K562 (cell line): Measurements from ENCODE around the gene EIF2S1. TPM values are rescaled to one million over a fixed set of nuclear protein-coding genes. Genes with fewer than 3 reads are reported as not detected.

Experiments used
- C11orf30 ChIP-seq: fragments of 450-650 bp; IDR thresholded peaks from 2 replicates; pipeline ENCODE4 v1.6.1; 2016; ENCODE audit warnings: low read depth, mild to moderate bottlenecking
- CEBPG ChIP-seq, 3 experiments: fragments of 200-800 bp in 1 of 3; sonication (Bioruptor generic) in 1 of 3; sonication (generic) in 1 of 3; formaldehyde crosslinking in 1 of 3; IDR thresholded peaks in 2 of 3; conservative IDR thresholded peaks in 1 of 3; 2 replicates each; pipeline versions ENCODE4 v1.6.1 to v1.8.0; 2016 to 2022; ENCODE audit warnings: missing compliant biosample characterization in 2 of 3, missing genetic modification characterization in 2 of 3, mild to moderate bottlenecking in 1 of 3, missing genetic modification reagents in 1 of 3
- CREB1 ChIP-seq, 2 experiments: sonication (generic) in 1 of 2; formaldehyde crosslinking in 1 of 2; IDR thresholded peaks; 2 replicates each; pipeline versions ENCODE4 v1.6.1 to v1.8.0; 2012 to 2022; ENCODE audit warnings: inconsistent platforms in 1 of 2, mild to moderate bottlenecking in 1 of 2, missing genetic modification reagents in 1 of 2, moderate library complexity in 1 of 2
- CREM ChIP-seq: IDR thresholded peaks from 2 replicates; pipeline ENCODE4 v1.6.1; 2014; ENCODE audit warnings: antibody characterized with exemption, low read depth
- DMBX1 ChIP-seq: fragments of 250-450 bp; sonication (Bioruptor Pico); IDR thresholded peaks from 2 replicates; pipeline ENCODE4 v1.8.0; 2022; ENCODE audit warnings: inconsistent platforms, mild to moderate bottlenecking, moderate library complexity, borderline replicate concordance
- FOXK2 ChIP-seq, 2 experiments: fragments of 450-650 bp; IDR thresholded peaks in 1 of 2; conservative IDR thresholded peaks in 1 of 2; 2 replicates each; pipeline ENCODE4 v1.6.1; 2016; ENCODE audit warnings: low read depth in 2 of 2, mild to moderate bottlenecking in 1 of 2
- GABPB2 ChIP-seq: fragments of 250-450 bp; sonication (Bioruptor Pico); conservative IDR thresholded peaks from 2 replicates; pipeline ENCODE4 v1.5.1; 2021; ENCODE audit warnings: mild to moderate bottlenecking
- KDM5B ChIP-seq: fragments of 200-600 bp; sonication (generic); IDR thresholded peaks from 2 replicates; pipeline ENCODE4 v1.6.1; 2012; ENCODE audit warnings: low read depth, mild to moderate bottlenecking, moderate library complexity, low read length, control low read depth, inconsistent platforms; ENCODE audit not compliant: insufficient replicate concordance
- MAFF ChIP-seq: IDR thresholded peaks from 2 replicates; pipeline ENCODE4 v1.6.1; 2012; ENCODE audit warnings: low read length, improper control_type of control experiment
- MAFK ChIP-seq: IDR thresholded peaks from 2 replicates; pipeline ENCODE4 v1.6.1; 2011; ENCODE audit warnings: low read length, improper control_type of control experiment
- MAZ ChIP-seq, 2 experiments: fragments of 450-650 bp in 1 of 2; sonication (generic) in 1 of 2; formaldehyde crosslinking; IDR thresholded peaks in 1 of 2; conservative IDR thresholded peaks in 1 of 2; 2 replicates each; pipeline versions ENCODE4 v1.4.0 to v1.5.0; 2020; ENCODE audit warnings: mild to moderate bottlenecking in 1 of 2, missing genetic modification reagents in 1 of 2
- MYBL2 ChIP-seq, 2 experiments: fragments of 450-650 bp in 1 of 2; sonication (generic) in 1 of 2; formaldehyde crosslinking in 1 of 2; IDR thresholded peaks; 2 replicates each; pipeline versions ENCODE4 v1.6.1 to v1.8.1; 2017 to 2022; ENCODE audit warnings: borderline replicate concordance in 1 of 2, inconsistent platforms in 1 of 2, low read depth in 1 of 2, mild to moderate bottlenecking in 1 of 2, missing genetic modification reagents in 1 of 2, moderate library complexity in 1 of 2
- NR0B1 ChIP-seq: fragments of 450-650 bp; IDR thresholded peaks from one replicate; pipeline ENCODE4 v1.6.1; 2018; ENCODE audit warnings: mild to moderate bottlenecking, moderate library complexity; ENCODE audit not compliant: partially characterized antibody
- PHF21A ChIP-seq: fragments of 450-650 bp; IDR thresholded peaks from 2 replicates; pipeline ENCODE4 v1.6.1; 2017; ENCODE audit warnings: low read depth, borderline replicate concordance
- PKNOX1 ChIP-seq: fragments of 450-650 bp; IDR thresholded peaks from 2 replicates; pipeline ENCODE4 v1.6.1; 2016
- RAD21 ChIP-seq, 2 experiments: fragments of 250-450 bp in 1 of 2; fragments of 450-650 bp in 1 of 2; sonication (Bioruptor Pico) in 1 of 2; formaldehyde crosslinking in 1 of 2; IDR thresholded peaks in 1 of 2; conservative IDR thresholded peaks in 1 of 2; 2 replicates each; pipeline versions ENCODE4 v1.4.0 to v1.8.0; 2020 to 2022; ENCODE audit warnings: mild to moderate bottlenecking in 2 of 2, moderate library complexity in 1 of 2
- TAF9B ChIP-seq: fragments of 450-650 bp; IDR thresholded peaks from 2 replicates; pipeline ENCODE4 v1.6.1; 2018; ENCODE audit warnings: mild to moderate bottlenecking; ENCODE audit not compliant: partially characterized antibody
- WHSC1 ChIP-seq: IDR thresholded peaks from one replicate; pipeline ENCODE4 v1.6.1; 2012; ENCODE audit warnings: low read length, control low read depth, inconsistent platforms
- ZNF12 ChIP-seq: sonication (generic); formaldehyde crosslinking; IDR thresholded peaks from 2 replicates; pipeline ENCODE4 v1.4.0; 2020; ENCODE audit warnings: mild to moderate bottlenecking, missing genetic modification reagents
- ZNF449 ChIP-seq: fragments of 250-450 bp; sonication (Bioruptor Pico); IDR thresholded peaks from 2 replicates; pipeline ENCODE4 v1.8.0; 2022; ENCODE audit warnings: moderate library complexity, mild to moderate bottlenecking, inconsistent platforms
- ZZZ3 ChIP-seq: fragments of 450-650 bp; IDR thresholded peaks from 2 replicates; pipeline ENCODE4 v1.6.1; 2016; ENCODE audit warnings: antibody characterized with exemption, mild to moderate bottlenecking, moderate library complexity
- polyA plus RNA-seq, 8 experiments: library from polyadenylated mRNA; depleted of rRNA in 4 of 8; stranded (reverse) in 5 of 8; unstranded in 3 of 8; fragments of >200 nt; fragmentation: Nextera tagmentation in 2 of 8; fragmentation: Illumina TruSeq in 1 of 8; extraction: Ambion mirVana in 2 of 8; extraction: Trizol in 1 of 8; gene quantifications; 2 replicates each; pipeline versions ENCODE4 v1.2.1 to v1.2.3, GENCODE V29; 2011 to 2014; ENCODE audit warnings: inconsistent platforms in 1 of 8, missing spikeins in 1 of 8
- total RNA-seq, 7 experiments: library from RNA; depleted of rRNA in 6 of 7; stranded (reverse); fragments of >200 nt in 6 of 7; fragmentation: Illumina TruSeq in 2 of 7; extraction: Trizol in 2 of 7; gene quantifications; 2 replicates each; pipeline versions ENCODE4 v1.2.1 to v1.2.3, GENCODE V29; 2011 to 2021; ENCODE audit warnings: low replicate concordance in 1 of 7

Gene EIF2S1
- total and polyA plus RNA-seq, 9 of the 15 experiments (the other 6 are each of a cell fraction or from before 2014, with no cell fraction given): 216 to 1,018 (median 332) TPM

GRCh38 chr14:67421356-67422224 lies 61.5 kb downstream of the EIF2S1 start (continued):
- TF ChIP-seq FOXK2 (conservative IDR thresholded peaks at IDR 0.05 in 1 of 2, IDR thresholded peaks at IDR 0.05 in 1 of 2; ENCODE audit: low read depth in 2 of 2) (no peak), GABPB2 (CRISPR knock-in tag) (no peak), MAFF (peak; percentile 68), TAF9B (no peak), RAD21 (CRISPR knock-in tag; conservative IDR thresholded peaks at IDR 0.05 in 1 of 2, IDR thresholded peaks at IDR 0.05 in 1 of 2) (peak in 1 of 2 experiments; percentile 32; a peak in 2 of 4 replicates), KDM5B (no peak), ZNF12 (CRISPR knock-in tag) (no peak), NR0B1 (no peak), WHSC1 (no peak), CREM (0 out of 2 replicates have a peak, but pooled peaks have one; percentile 24), MAFK (peak; percentile 79), CREB1 (IDR thresholded peaks at IDR 0.05) (no peak), CREB1 (CRISPR knock-in tag; IDR thresholded peaks at IDR 0.05) (no peak), PHF21A (no peak), ZZZ3 (no peak), CEBPG (CRISPR knock-in tag; IDR thresholded peaks at IDR 0.05) (peak; percentile 67; the same call in 1 of the 2 replicates), CEBPG (tag; conservative IDR thresholded peaks at IDR 0.05 in 1 of 2, IDR thresholded peaks at IDR 0.05 in 1 of 2) (peak in 1 of 2 experiments; percentile 43; a peak in 1 of 4 replicates), ZNF449 (CRISPR knock-in tag) (no peak), C11orf30 (peak; percentile 86), DMBX1 (peak; percentile 28; the same call in 1 of the 2 replicates), PKNOX1 (peak; percentile 50), MAZ (CRISPR knock-in tag; conservative IDR thresholded peaks at IDR 0.05 in 1 of 2, IDR thresholded peaks at IDR 0.05 in 1 of 2) (no peak), MYBL2 (IDR thresholded peaks at IDR 0.05; ENCODE audit: low read depth) (no peak), MYBL2 (CRISPR knock-in tag; IDR thresholded peaks at IDR 0.05; ENCODE audit: borderline replicate concordance) (no peak)
